GM18499 (cell line): Measurements from ENCODE around the gene ZNF516.
"Not testable (repeated sequence)": the region's sequence is repeated elsewhere in the genome, so short reads cannot be mapped to it uniquely, and the experiment has no call there.

Experiments
- ATAC-seq: cut with Tn5 transposase; IDR thresholded peaks from one replicate; pipeline ENCODE4 v1.9.1; 2021; ENCODE audit warnings: moderate number of reproducible peaks; ENCODE audit not compliant: insufficient read depth, unreplicated experiment

Gene ZNF516

GRCh38 chr18:76474824-76475223 lies 20.2 kb downstream of the ZNF516 start:
- no peak for ATAC-seq

GRCh38 chr18:76473521-76473920 lies 21.5 kb downstream of the ZNF516 start:
- ATAC-seq = not testable (repeated sequence)

- no peak for ATAC-seq
These were observed 22.2 kb downstream of the ZNF516 start for GRCh38 chr18:76472829-76473228.

DNA sequence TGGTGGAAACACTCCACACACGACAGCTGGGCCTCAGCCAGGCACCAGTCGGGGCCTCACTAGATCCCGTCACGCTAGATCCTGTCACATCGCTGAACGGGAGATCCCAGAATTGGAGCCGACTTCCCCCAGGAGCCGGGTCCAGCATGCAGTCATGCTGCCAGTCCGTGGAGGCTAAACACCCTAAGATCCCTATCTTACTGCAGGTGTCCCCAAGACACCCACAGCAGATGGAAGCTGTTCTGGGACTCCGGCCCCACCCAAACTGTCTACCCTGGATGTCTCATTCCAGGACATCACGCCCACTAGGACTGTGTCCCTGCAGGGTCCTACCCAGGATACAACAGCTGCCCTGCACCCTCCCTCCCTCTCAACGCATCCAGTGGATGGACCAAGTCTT lies 23.4 kb downstream of the ZNF516 start:
- ATAC-seq = no peak

DNA sequence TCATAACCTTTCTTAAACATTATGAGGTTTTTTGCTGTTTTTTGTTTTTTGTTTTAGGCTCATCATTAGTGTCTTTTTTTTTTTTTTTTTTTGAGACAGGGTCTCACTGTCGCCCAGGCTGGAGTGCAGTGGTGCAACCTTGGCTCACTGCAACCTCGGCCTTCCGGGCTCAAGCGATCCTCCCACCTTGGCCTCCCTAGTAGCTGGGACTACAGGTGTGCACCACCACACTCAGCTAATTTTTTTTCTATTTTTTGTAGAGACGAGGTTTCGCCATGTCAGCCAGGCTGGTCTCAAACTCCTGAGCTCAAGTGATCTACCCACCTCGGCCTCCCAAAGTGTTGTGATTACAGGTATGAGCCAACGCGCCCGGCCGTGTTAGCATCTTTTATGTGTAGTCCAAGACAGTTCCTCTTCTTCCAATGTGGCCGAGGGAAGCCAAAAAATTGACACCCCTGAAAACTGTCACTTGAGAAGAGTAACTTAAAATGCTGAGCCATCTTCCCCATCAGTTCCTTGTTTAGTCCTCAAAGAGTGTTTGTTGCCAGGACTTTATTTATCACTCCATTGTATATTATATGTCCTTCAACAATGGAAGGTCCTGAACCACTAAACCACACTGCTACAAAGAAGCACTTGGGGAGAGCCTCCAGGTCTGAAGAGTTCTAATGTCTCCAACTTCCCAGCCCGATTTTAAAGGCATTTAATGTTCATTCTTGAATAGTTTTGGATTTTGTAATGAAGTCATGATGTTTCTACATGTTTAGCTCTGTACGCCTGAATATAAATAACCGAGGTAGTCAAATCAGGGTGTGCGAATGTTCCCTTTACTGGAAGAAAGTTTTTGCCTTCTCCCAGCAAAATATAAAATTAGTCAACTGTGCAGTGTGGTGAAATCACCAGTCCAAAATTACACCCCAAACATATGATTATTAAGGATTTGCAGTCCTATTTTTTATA lies 26.4 kb downstream of the ZNF516 start:
- ATAC-seq = no peak

DNA sequence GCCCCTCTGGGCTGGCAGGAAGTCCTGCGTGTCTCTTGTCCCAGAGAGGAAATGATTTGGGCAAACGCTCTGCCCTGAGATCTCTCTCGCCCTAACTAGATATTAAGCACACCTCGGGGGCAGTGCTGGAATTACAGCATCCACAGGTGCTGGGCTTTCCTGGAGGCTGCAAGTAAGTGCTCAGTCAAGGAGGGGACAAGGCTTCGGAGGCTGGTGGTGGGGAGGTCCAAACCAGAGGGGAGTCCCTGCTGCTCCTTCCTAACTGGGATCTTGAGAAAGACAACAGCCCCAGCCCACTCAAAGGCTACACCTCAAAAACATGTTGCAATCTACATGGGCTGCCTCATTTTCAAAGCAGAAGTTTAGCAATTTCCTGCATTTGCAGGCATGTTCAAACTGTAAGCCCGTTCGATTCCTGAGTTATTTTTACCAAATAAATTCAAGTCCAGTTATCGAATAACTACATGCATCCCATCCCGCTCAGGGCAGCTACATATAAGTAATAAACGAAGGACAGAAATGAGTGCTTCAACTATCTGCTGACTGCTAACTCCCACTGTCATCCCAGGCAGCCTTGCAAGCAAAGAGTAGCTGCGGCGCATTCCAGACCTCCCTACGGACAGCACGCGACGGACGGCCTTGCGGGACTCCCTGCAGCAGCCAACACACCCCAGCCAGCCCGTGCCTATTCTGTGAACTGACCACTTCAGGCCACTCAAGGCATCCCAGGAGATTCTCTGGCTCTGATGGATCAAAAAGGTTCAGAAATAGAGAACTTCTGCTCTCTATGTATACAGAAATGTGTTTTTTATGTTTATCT lies 27.5 kb downstream of the ZNF516 start:
- ATAC-seq = no peak

GRCh38 chr18:76466410-76466991 lies 28.5 kb downstream of the ZNF516 start:
- no peak for ATAC-seq

GRCh38 chr18:76465630-76466409 lies 29.2 kb downstream of the ZNF516 start:
- ATAC-seq = no peak

DNA sequence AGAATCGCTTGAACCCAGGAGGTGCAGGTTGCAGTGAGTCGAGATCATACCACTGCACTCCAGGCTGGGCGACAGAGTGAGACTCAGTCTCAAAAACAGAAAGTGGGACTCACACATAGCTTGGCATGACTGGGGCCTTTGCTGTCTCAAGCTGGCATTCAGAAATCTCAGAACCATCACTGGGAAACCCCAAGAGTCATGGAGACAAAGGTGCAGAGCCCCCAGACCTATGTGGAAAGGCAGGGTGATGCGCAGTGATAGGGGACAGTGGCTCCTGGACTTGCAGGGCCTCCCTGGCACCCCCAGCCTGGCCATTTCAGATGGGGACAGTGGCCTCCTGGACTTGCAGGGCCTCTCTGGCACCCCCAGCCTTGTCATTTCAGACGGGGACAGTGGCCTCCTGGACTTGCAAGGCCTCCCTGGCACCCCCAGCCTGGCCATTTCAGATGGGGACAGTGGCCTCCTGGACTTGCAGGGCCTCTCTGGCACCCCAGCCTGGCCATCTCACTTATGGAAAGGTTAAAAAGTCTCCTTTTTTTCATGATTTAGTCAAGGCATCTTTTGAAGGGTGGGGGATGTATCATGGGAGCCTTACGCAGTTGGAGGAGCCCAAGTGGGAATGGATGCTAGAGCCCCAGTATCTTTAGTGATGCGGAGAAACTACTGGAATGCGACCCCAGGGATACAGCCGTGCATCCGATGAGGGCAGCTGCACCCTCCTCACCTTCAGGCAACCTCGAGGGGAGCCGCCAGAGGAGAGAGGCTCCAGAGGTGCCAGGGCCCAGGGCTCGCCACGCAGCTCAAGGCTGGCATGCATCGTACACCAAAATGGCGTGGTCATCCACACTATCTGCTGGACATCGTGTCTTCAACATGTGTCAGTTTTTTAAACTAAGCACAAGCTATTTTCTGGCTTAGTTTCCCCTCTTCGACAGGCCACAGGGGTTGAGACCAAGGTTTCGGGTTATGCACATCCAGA lies 30.5 kb downstream of the ZNF516 start:
- no peak for ATAC-seq

- no peak for ATAC-seq
These were observed 31.2 kb downstream of the ZNF516 start for GRCh38 chr18:76463872-76464271.

DNA sequence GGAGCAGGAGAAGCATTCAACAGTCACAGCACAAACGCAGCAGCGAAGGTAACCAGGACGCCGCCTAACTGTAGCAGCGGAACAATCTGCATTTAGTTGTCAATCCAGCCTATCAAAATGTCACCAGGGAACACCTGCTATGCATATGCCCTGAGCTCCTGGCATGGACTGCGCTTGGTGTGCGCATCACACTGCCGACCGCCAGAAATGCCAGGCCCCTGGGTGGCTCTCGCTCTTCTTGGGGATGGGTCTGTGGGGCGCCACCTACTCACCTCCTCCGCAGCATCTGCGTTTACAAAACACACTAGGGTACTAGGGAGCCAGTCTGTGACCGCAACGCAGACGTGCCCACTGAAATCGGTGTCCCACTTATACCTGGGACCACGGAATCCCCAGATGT lies 31.7 kb downstream of the ZNF516 start:
- ATAC-seq = no peak

DNA sequence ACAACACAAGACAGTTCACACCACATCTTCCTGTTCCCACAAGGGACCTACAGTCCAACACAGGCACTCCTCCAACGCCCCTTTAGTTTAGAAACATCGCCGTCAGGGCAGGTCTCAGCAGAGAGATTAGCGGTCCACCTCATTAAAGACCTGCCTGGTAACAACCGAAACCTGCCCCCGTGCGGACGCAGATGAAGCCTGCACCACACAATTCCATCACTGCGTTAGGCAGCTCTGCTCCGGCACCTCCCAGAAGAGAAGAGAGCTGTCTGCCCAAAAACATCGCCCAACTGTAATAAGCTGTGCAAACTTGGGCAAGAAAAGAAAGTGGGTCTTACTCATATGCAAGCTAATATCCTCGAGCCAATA lies 32.7 kb downstream of the ZNF516 start:
- ATAC-seq = no peak

GRCh38 chr18:76461692-76462325 lies 33.2 kb downstream of the ZNF516 start:
- ATAC-seq = no peak

DNA sequence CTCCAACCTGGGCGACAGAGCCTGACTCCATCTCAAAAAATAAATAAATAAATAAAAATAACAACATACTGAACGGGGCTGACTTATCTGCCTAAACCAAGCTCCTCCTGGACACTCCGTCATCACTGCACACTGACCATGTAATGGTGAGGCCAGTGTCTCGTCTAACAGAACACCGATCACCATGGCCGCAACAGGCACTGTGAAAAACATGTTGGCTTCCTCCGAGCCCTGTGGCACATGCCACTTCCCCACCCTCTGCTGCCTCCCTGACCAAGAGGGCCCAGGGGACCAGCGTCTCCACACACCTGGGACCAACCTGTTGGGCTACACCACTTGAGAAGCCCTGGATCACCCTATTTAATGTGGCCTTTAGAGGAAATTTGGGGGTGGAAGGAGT lies 33.9 kb downstream of the ZNF516 start:
- ATAC-seq = no peak

DNA sequence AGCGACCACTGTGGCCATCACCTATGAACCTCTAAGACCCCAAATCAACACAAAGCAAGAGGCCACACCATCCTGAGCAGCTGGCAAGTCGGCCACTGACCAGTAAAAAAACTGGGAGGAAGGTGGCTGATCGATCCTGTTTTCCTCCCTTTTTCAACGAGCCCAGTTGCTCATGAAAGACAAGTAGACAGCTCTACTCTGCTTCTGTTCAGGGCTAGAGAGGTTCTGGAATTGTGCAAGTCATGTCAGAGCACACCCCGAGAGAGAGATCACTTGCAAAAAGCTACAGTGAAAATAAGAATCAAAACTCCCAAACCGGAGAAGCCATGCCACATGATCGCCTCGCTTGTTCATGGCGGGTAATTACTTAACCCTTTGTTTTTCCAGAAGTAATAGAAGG lies 34.6 kb downstream of the ZNF516 start:
- ATAC-seq = no peak

DNA sequence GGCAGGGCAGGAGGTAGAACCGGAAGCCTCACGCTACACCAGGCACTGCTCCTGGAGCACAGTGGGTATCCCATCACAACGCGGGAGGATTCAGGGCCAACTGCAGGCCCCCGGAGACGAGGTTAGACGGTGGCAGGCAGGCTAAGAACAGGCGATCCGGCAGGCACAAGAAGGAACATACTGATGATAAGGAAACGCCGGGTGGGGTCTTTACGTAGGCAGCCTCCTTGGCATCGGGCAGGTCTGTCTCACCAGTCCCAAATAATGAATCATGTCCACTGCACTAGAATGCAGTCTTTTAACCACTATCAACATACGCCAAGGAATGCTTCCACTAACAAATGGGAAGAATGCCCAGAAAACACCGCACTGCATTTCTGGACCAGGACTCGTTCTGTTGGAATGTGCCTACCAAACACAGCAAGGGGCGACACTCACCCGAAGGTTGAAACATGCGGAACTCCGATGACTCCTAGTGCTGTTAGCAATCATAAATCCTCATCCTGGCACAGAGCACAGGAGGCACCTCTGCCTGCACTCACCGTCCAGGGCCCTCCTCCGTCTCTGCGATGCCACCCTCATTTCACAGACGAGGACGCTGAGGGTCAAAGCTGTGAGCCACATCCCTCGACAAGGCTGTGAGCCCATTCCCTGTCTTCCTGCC lies 35.2 kb downstream of the ZNF516 start:
- no peak for ATAC-seq

DNA sequence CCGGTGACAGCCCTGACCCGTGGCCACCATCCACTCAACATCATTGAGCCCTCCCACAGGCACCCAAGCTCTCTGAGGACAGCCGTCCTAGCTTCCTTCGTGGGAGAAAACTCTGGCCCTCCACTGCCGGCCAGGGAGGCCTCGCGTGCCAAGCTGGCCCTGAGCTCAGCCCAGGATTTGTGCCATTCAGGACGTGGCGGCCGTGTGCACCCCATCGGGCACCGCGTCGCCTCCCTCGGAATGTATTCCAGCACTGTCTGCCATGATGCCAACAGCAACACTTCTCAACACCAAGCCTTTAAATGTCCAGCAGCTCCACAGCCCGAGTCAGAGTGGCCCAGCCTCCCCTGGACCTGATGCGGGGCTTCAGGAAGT lies 35.7 kb downstream of the ZNF516 start:
- ATAC-seq = no peak
